Endothelial cell of umbilical vein (primary cell): Measurements from ENCODE around the gene IL25. TPM values are rescaled to one million over a fixed set of nuclear protein-coding genes. Genes with fewer than 3 reads are reported as not detected.

ENCODE experiments used
- BruUV-seq: library from RNA; stranded (reverse); fragments of 400-500 nt; replicated peaks from 2 replicates; lab custom pipeline; 2021; lab: Mats Ljungman, UMichigan
- CTCF ChIA-PET: fragments of 300-600, 350-600 bp; sonication (Branson Sonifier 250); formaldehyde crosslinking; loops from one replicate; lab custom pipeline; 2021; ENCODE audit warnings: antibody characterized with exemption, inconsistent platforms; lab: Charles Lee
- POLR2A ChIA-PET: fragments of 300-600, 350-600 bp; sonication (Branson Sonifier 250); formaldehyde crosslinking; loops from one replicate; lab custom pipeline; 2021; ENCODE audit warnings: antibody characterized with exemption, inconsistent platforms; lab: Charles Lee
- DNase-seq: peaks from one replicate; pipeline ENCODE4 v3.0.0-alpha.2; 2011; ENCODE audit warnings: low read depth, low spot score
- FAIRE-seq: peaks from 2 replicates; lab custom pipeline; 2011; peaks lifted over from hg19 to GRCh38; lab: Jason Lieb, UNC
- H2AFZ ChIP-seq: 2 replicates; pipeline ENCODE4 v1.6.0; 2012; ENCODE audit warnings: low read depth, low read length, control low read depth, inconsistent platforms
- H3K27ac ChIP-seq: 2 replicates; pipeline ENCODE4 v1.5.1; 2011; ENCODE audit warnings: low read depth, mild to moderate bottlenecking, control low read depth, low read length, moderate library complexity; ENCODE audit not compliant: insufficient read depth
- H3K27me3 ChIP-seq, 2 experiments: 2 replicates each; pipeline versions ENCODE4 v1.6.0 to v1.6.1; 2011; ENCODE audit warnings: low read length in 2 of 2, mixed read lengths in 1 of 2; ENCODE audit not compliant: control insufficient read depth in 2 of 2, insufficient read depth in 2 of 2
- H3K36me3 ChIP-seq, 2 experiments: 2 replicates in 1 of 2; 3 replicates in 1 of 2; pipeline ENCODE4 v1.5.1; 2011; ENCODE audit warnings: low read length in 2 of 2, mild to moderate bottlenecking in 1 of 2, moderate library complexity in 1 of 2; ENCODE audit not compliant: control insufficient read depth in 2 of 2, insufficient read depth in 2 of 2; ENCODE audit errors: extremely low read depth in 1 of 2
- H3K4me1 ChIP-seq: 3 replicates; pipeline ENCODE4 v1.5.1; 2011; ENCODE audit warnings: mild to moderate bottlenecking, low read length; ENCODE audit not compliant: control insufficient read depth, insufficient read depth; ENCODE audit errors: extremely low read depth
- H3K4me2 ChIP-seq: 2 replicates; pipeline ENCODE4 v1.6.1; 2011; ENCODE audit warnings: low read length, control low read depth, mixed read lengths; ENCODE audit not compliant: insufficient read depth
- H3K4me3 ChIP-seq, 3 experiments: fragments of 200-600 bp in 1 of 3; sonication (generic), shearing (Covaris generic) in 1 of 3; replicated peaks in 1 of 3; 2 replicates each; pipeline ENCODE4 v1.5.1; 2011 to 2016; ENCODE audit warnings: control low read depth in 3 of 3, low read length in 3 of 3, mild to moderate bottlenecking in 2 of 3, inconsistent platforms in 1 of 3, low read depth in 1 of 3, moderate library complexity in 1 of 3; ENCODE audit not compliant: insufficient read depth in 1 of 3
- H3K79me2 ChIP-seq: 2 replicates; pipeline ENCODE4 v1.6.0; 2012; ENCODE audit warnings: low read length, inconsistent platforms; ENCODE audit not compliant: control insufficient read depth, insufficient read depth
- H3K9ac ChIP-seq: replicated peaks from 2 replicates; pipeline ENCODE3; 2011; ENCODE audit warnings: low read length, control low read depth; ENCODE audit not compliant: insufficient read depth; ENCODE audit errors: extremely low read depth
- H3K9me1 ChIP-seq: replicated peaks from 3 replicates; pipeline ENCODE4 v1.6.0; 2011; ENCODE audit warnings: mild to moderate bottlenecking, low read length; ENCODE audit not compliant: control insufficient read depth, insufficient read depth; ENCODE audit errors: extremely low read depth
- H3K9me3 ChIP-seq: replicated peaks from 2 replicates; pipeline ENCODE4 v1.5.1; 2012; ENCODE audit warnings: low read length, inconsistent platforms; ENCODE audit not compliant: control insufficient read depth, insufficient read depth
- H4K20me1 ChIP-seq: replicated peaks from 2 replicates; pipeline ENCODE3; 2011; ENCODE audit warnings: mild to moderate bottlenecking, low read length; ENCODE audit not compliant: control insufficient read depth, insufficient read depth; ENCODE audit errors: extremely low read depth
- GATA2 ChIP-seq: IDR thresholded peaks from 2 replicates; pipeline ENCODE4 v1.7.0; 2011; ENCODE audit warnings: low read depth, mild to moderate bottlenecking, moderate library complexity, mixed read lengths, low read length; ENCODE audit not compliant: insufficient read length, insufficient read depth
- MYC ChIP-seq: IDR thresholded peaks from one replicate; pipeline ENCODE4 v1.6.1; 2011; ENCODE audit warnings: mild to moderate bottlenecking, low read depth, low read length
- POLR2A ChIP-seq: IDR thresholded peaks from 2 replicates; pipeline ENCODE4 v1.6.1; 2012; ENCODE audit warnings: low read depth, mild to moderate bottlenecking, control low read depth, low read length
- POLR2AphosphoS5 ChIP-seq: IDR thresholded peaks from 2 replicates; pipeline ENCODE4 v1.6.1; 2012; ENCODE audit warnings: low read depth, mild to moderate bottlenecking, control low read depth, low read length, moderate library complexity; ENCODE audit not compliant: insufficient read depth
- dilution Hi-C: fragments of 300-500 bp; cut with MboI; formaldehyde crosslinking; loops from one replicate; pipeline ENCODE4 v1.15.0; 2019; ENCODE audit warnings: low sequenced_read_pairs; ENCODE audit not compliant: extremely low pct_ligation_motif_present
- intact Hi-C: fragments of 100-400 bp; cut with micrococcal nuclease; formaldehyde crosslinking; loops from one replicate; pipeline ENCODE4 v1.10.0; 2022
- polyA plus RNA-seq, 4 experiments: library from polyadenylated mRNA; depleted of rRNA in 3 of 4; stranded (reverse) in 3 of 4; unstranded in 1 of 4; fragments of >200 nt; gene quantifications; 2 replicates each; pipeline versions ENCODE4 v1.2.1 to v1.2.3, GENCODE V29; 2011 to 2012; ENCODE audit warnings: missing spikeins in 1 of 4
- total RNA-seq: library from RNA; stranded (reverse); gene quantifications from 2 replicates; pipeline ENCODE4 v1.2.3, GENCODE V29; 2021
- TF ChIP-seq, protein P1 (sequence below), 2 donors: IDR thresholded peaks; 1 replicate in 1 of 2; 2 replicates in 1 of 2; pipeline ENCODE4 v1.5.1; 2011; ENCODE audit warnings: low read length in 2 of 2, mild to moderate bottlenecking in 2 of 2, moderate library complexity in 2 of 2, control low read depth in 1 of 2, inconsistent platforms in 1 of 2, low read depth in 1 of 2; ENCODE audit not compliant: insufficient read depth in 1 of 2; ENCODE audit errors: extremely low read depth in 1 of 2

IL25 gene
- total and polyA plus RNA-seq, 2 donors (not counting 3 experiments of a cell fraction or from before 2014, with no cell fraction given): not detected

DNA sequence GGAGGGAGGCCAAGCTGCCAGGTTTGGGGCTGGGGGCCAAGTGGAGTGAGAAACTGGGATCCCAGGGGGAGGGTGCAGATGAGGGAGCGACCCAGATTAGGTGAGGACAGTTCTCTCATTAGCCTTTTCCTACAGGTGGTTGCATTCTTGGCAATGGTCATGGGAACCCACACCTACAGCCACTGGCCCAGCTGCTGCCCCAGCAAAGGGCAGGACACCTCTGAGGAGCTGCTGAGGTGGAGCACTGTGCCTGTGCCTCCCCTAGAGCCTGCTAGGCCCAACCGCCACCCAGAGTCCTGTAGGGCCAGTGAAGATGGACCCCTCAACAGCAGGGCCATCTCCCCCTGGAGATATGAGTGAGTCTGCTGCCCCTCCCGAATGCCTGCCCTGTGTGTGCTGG is 432 bp downstream of the IL25 start:
- Histone ChIP-seq H2AFZ (no peak overlapping the region), H3K4me1 (no peaks in the 10 kb centered on the region), H3K36me3 (no peaks in the 10 kb centered on the region), H3K27ac (no peak overlapping the region), H3K79me2 (no peaks in the 10 kb centered on the region), H3K27me3 (peaks cover 4 to 6% of the 10 kb centered on the region in 2 experiments), H4K20me1 (no peaks in the 10 kb centered on the region), H3K9me1 (no peaks in the 10 kb centered on the region), H3K4me2 (no peak overlapping the region), H3K9me3 (no peaks in the 10 kb centered on the region), H3K4me3 (no peak overlapping the region), H3K9ac (no peak overlapping the region)
- dilution Hi-C loops: no loop called here
- DNase-seq (no peak), FAIRE-seq (no peak)
- POLR2A ChIA-PET: no interaction called here
- no peak for TF ChIP-seq GATA2
- TF ChIP-seq MYC: no peak
- no peak for TF ChIP-seq POLR2A
- TF ChIP-seq POLR2AphosphoS5: no peak
- TF ChIP-seq, protein P1, sequence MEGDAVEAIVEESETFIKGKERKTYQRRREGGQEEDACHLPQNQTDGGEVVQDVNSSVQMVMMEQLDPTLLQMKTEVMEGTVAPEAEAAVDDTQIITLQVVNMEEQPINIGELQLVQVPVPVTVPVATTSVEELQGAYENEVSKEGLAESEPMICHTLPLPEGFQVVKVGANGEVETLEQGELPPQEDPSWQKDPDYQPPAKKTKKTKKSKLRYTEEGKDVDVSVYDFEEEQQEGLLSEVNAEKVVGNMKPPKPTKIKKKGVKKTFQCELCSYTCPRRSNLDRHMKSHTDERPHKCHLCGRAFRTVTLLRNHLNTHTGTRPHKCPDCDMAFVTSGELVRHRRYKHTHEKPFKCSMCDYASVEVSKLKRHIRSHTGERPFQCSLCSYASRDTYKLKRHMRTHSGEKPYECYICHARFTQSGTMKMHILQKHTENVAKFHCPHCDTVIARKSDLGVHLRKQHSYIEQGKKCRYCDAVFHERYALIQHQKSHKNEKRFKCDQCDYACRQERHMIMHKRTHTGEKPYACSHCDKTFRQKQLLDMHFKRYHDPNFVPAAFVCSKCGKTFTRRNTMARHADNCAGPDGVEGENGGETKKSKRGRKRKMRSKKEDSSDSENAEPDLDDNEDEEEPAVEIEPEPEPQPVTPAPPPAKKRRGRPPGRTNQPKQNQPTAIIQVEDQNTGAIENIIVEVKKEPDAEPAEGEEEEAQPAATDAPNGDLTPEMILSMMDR (IDR thresholded peaks at IDR 0.05; ENCODE audit: extremely low read depth in 1 of 2, insufficient read depth in 1 of 2, low read depth in 1 of 2, low read length in 2 of 2): no peak
- no TSS peak for BruUV-seq
- intact Hi-C loops: no loop called here
- CTCF ChIA-PET: no interaction called here
